ENCODE results near the gene ZBTB20.

- TF ChIP-seq CTCF (IDR thresholded peaks at IDR 0.05) = no peak
- no peak for TF ChIP-seq EZH2 (IDR thresholded peaks at IDR 0.05; ENCODE audit: borderline replicate concordance, insufficient read depth, low read depth, low read length, poor library complexity, severe bottlenecking)
These were observed 299.0 kb downstream of the ZBTB20 start for GRCh38 chr3:114848082-114848481.

Measured in B cell (primary cell).